Activated naive CD4-positive, alpha-beta T cell treated with anti-CD3 and anti-CD28 coated beads, Interleukin-2, amount 10 ng/mL, durations not matched to agents 7 days and 5 days (primary cell): ENCODE results near the gene ZNF789.
A peak's percentile ranks its signal among the peaks of the same experiment; 100 is the strongest.
"Not testable (repeated sequence)": the region's sequence is repeated elsewhere in the genome, so short reads cannot be mapped to it uniquely, and the experiment has no call there.

Experiments
- CTCF ChIA-PET: fragments of 350-600 bp; sonication (Branson Sonifier 250); formaldehyde crosslinking; loops from one replicate; lab custom pipeline; 2021; ENCODE audit warnings: antibody characterized with exemption; lab: Charles Lee
- DNase-seq: peaks from one replicate; pipeline ENCODE4 v3.0.0-alpha.2; 2020
- H3K27ac Mint-ChIP-seq: one replicate; pipeline ENCODE4 v1.8.0; 2021; ENCODE audit warnings: mild to moderate bottlenecking, moderate library complexity, mixed read lengths
- H3K27me3 Mint-ChIP-seq: one replicate; pipeline ENCODE4 v1.8.0; 2021; ENCODE audit warnings: mild to moderate bottlenecking, mixed read lengths
- H3K36me3 Mint-ChIP-seq: one replicate; pipeline ENCODE4 v1.8.0; 2021; ENCODE audit warnings: mixed read lengths
- H3K4me1 Mint-ChIP-seq: one replicate; pipeline ENCODE4 v1.8.0; 2021; ENCODE audit warnings: mixed read lengths
- H3K4me3 Mint-ChIP-seq: one replicate; pipeline ENCODE4 v1.8.0; 2021; ENCODE audit warnings: mild to moderate bottlenecking, moderate library complexity, mixed read lengths
- H3K9me3 Mint-ChIP-seq: one replicate; pipeline ENCODE4 v1.8.0; 2021; ENCODE audit warnings: mixed read lengths

The ZNF789 gene

GRCh38 chr7:99472561-99473314 is at the start of gene ZNF789:
ZNF789 (plus strand) TSS chr7:99472890; CDS start chr7:99476457, 3,567 bp downstream.
- no peaks in the 10 kb centered on the region for H3K9me3 Mint-ChIP-seq
- peaks cover 25% of the 10 kb centered on the region for H3K36me3 Mint-ChIP-seq
- H3K27ac Mint-ChIP-seq: peak within 1 kb of the TSS; percentile 91
- DNase-seq: peak; percentile 99
- CTCF ChIA-PET: no interaction called here
- peaks cover 49% of the 10 kb centered on the region for H3K4me1 Mint-ChIP-seq
- H3K4me3 Mint-ChIP-seq: peak within 1 kb of the TSS; percentile 98
- peaks cover 28% of the 10 kb centered on the region for H3K27me3 Mint-ChIP-seq

GRCh38 chr7:99424932-99425730 is 47.6 kb upstream of the ZNF789 start:
- CTCF ChIA-PET: interaction anchor here (1.1 kb wide), 1 partner anchor 13 kb away, joined by 3 read pairs; no protein-coding TSS in a partner anchor
- Mint-ChIP-seq H3K27ac (no peak overlapping the region), H3K4me1 (peaks cover 9% of the 10 kb centered on the region), H3K36me3 (peaks cover 34% of the 10 kb centered on the region), H3K9me3 (no peaks in the 10 kb centered on the region), H3K27me3 (no peaks in the 10 kb centered on the region), H3K4me3 (no peak overlapping the region)
- no peak for DNase-seq

GRCh38 chr7:99428972-99429566 is 43.6 kb upstream of the ZNF789 start:
- Mint-ChIP-seq H3K36me3 (peaks cover 30% of the 10 kb centered on the region), H3K27me3 (no peaks in the 10 kb centered on the region), H3K4me1 (peaks cover 9% of the 10 kb centered on the region), H3K4me3 (no peak overlapping the region), H3K9me3 (no peaks in the 10 kb centered on the region), H3K27ac (peak overlapping the region; percentile 86)
- peak; percentile 62 for DNase-seq
- CTCF ChIA-PET: no interaction called here

- H3K4me1 Mint-ChIP-seq: peaks cover 9% of the 10 kb centered on the region
- no peak for DNase-seq
- H3K36me3 Mint-ChIP-seq: peaks cover 28% of the 10 kb centered on the region
- no peak overlapping the region for H3K4me3 Mint-ChIP-seq
- CTCF ChIA-PET: interaction anchor here (0.8 kb wide), 1 partner anchor 29 kb away, joined by 3 read pairs; no protein-coding TSS in a partner anchor
- H3K27ac Mint-ChIP-seq: no peak overlapping the region
- no peaks in the 10 kb centered on the region for H3K9me3 Mint-ChIP-seq
- H3K27me3 Mint-ChIP-seq: no peaks in the 10 kb centered on the region
Measured at GRCh38 chr7:99429756-99430155, 42.9 kb upstream of the ZNF789 start.

- H3K4me3 Mint-ChIP-seq, H3K27me3 Mint-ChIP-seq, H3K27ac Mint-ChIP-seq, DNase-seq, H3K9me3 Mint-ChIP-seq, CTCF ChIA-PET: not testable (repeated sequence)
- Mint-ChIP-seq H3K36me3 (peaks cover 27% of the 10 kb centered on the region), H3K4me1 (peaks cover 15% of the 10 kb centered on the region)
Measured at GRCh38 chr7:99431756-99432540, 40.7 kb upstream of the ZNF789 start.

GRCh38 chr7:99433158-99433557 is 39.5 kb upstream of the ZNF789 start:
- H3K4me1 Mint-ChIP-seq: peaks cover 21% of the 10 kb centered on the region
- H3K9me3 Mint-ChIP-seq: no peaks in the 10 kb centered on the region
- DNase-seq: no peak
- H3K27ac Mint-ChIP-seq: no peak overlapping the region
- no peaks in the 10 kb centered on the region for H3K27me3 Mint-ChIP-seq
- CTCF ChIA-PET: interaction anchor here (0.6 kb wide), 1 partner anchor 11 kb away, joined by 4 read pairs; no protein-coding TSS in a partner anchor
- peaks cover 23% of the 10 kb centered on the region for H3K36me3 Mint-ChIP-seq
- no peak overlapping the region for H3K4me3 Mint-ChIP-seq

GRCh38 chr7:99437946-99438572 is 34.6 kb upstream of the ZNF789 start:
- Mint-ChIP-seq H3K27ac (peak overlapping the region; percentile 91), H3K27me3 (no peaks in the 10 kb centered on the region), H3K4me1 (peaks cover 38% of the 10 kb centered on the region), H3K4me3 (peak overlapping the region; percentile 98), H3K36me3 (peaks cover 18% of the 10 kb centered on the region), H3K9me3 (no peaks in the 10 kb centered on the region)
- CTCF ChIA-PET: no interaction called here
- no peak for DNase-seq

GRCh38 chr7:99438573-99439480 is 33.9 kb upstream of the ZNF789 start, which contains the start of the genes CPSF4 and PTCD1:
CPSF4 (plus strand) TSS chr7:99438943; CDS start chr7:99439083, 140 bp downstream.
PTCD1 (minus strand) TSS chr7:99438798; CDS start chr7:99435242, 3,556 bp downstream.
- peak; percentile 93 for DNase-seq
- CTCF ChIA-PET: no interaction called here
- Mint-ChIP-seq H3K9me3 (no peaks in the 10 kb centered on the region), H3K4me3 (peak within 1 kb of the TSS; percentile 98), H3K4me1 (peaks cover 41% of the 10 kb centered on the region), H3K27me3 (no peaks in the 10 kb centered on the region), H3K36me3 (peaks cover 20% of the 10 kb centered on the region), H3K27ac (peak within 1 kb of the TSS; percentile 91)

GRCh38 chr7:99440195-99440594 is 32.5 kb upstream of the ZNF789 start:
- Mint-ChIP-seq H3K4me1 (peaks cover 41% of the 10 kb centered on the region), H3K4me3 (peak overlapping the region; percentile 98), H3K27me3 (no peaks in the 10 kb centered on the region), H3K36me3 (peaks cover 23% of the 10 kb centered on the region), H3K27ac (no peak overlapping the region), H3K9me3 (no peaks in the 10 kb centered on the region)
- no peak for DNase-seq
- CTCF ChIA-PET: no interaction called here

GRCh38 chr7:99446096-99446495 is 26.6 kb upstream of the ZNF789 start:
- no peaks in the 10 kb centered on the region for H3K27me3 Mint-ChIP-seq
- no peaks in the 10 kb centered on the region for H3K9me3 Mint-ChIP-seq
- no peak for DNase-seq
- H3K36me3 Mint-ChIP-seq: peaks cover 41% of the 10 kb centered on the region
- CTCF ChIA-PET: no interaction called here
- peaks cover 9% of the 10 kb centered on the region for H3K4me1 Mint-ChIP-seq
- H3K27ac Mint-ChIP-seq: no peak overlapping the region
- no peak overlapping the region for H3K4me3 Mint-ChIP-seq

GRCh38 chr7:99447943-99448342 is 24.7 kb upstream of the ZNF789 start:
- peaks cover 38% of the 10 kb centered on the region for H3K36me3 Mint-ChIP-seq
- H3K4me3 Mint-ChIP-seq: no peak overlapping the region
- H3K4me1 Mint-ChIP-seq: peaks cover 3% of the 10 kb centered on the region
- H3K27me3 Mint-ChIP-seq: no peaks in the 10 kb centered on the region
- H3K9me3 Mint-ChIP-seq: no peaks in the 10 kb centered on the region
- CTCF ChIA-PET: no interaction called here
- no peak overlapping the region for H3K27ac Mint-ChIP-seq
- peak; percentile 35 for DNase-seq

GRCh38 chr7:99448855-99449254 is 23.8 kb upstream of the ZNF789 start:
- H3K27ac Mint-ChIP-seq: no peak overlapping the region
- H3K27me3 Mint-ChIP-seq: no peaks in the 10 kb centered on the region
- H3K9me3 Mint-ChIP-seq: no peaks in the 10 kb centered on the region
- H3K4me1 Mint-ChIP-seq: no peaks in the 10 kb centered on the region
- H3K4me3 Mint-ChIP-seq: no peak overlapping the region
- peaks cover 37% of the 10 kb centered on the region for H3K36me3 Mint-ChIP-seq
- no peak for DNase-seq
- CTCF ChIA-PET: no interaction called here
